OCI-LY3 (cell line): ENCODE data around the gene DNM3.

Experiments
- EZH2phosphoT487 ChIP-seq: fragments of 200-600 bp; shearing (Covaris generic); IDR thresholded peaks from 2 replicates; pipeline ENCODE4 v1.6.1; 2018; ENCODE audit warnings: antibody characterized with exemption, mixed run types, low read depth
- TF ChIP-seq, protein P1 (sequence below): fragments of 200-600, 300-600 bp; sonication (generic); IDR thresholded peaks from 2 replicates; pipeline ENCODE4 v1.5.1; 2014; ENCODE audit warnings: antibody characterized with exemption, low read length, low read depth

DNA sequence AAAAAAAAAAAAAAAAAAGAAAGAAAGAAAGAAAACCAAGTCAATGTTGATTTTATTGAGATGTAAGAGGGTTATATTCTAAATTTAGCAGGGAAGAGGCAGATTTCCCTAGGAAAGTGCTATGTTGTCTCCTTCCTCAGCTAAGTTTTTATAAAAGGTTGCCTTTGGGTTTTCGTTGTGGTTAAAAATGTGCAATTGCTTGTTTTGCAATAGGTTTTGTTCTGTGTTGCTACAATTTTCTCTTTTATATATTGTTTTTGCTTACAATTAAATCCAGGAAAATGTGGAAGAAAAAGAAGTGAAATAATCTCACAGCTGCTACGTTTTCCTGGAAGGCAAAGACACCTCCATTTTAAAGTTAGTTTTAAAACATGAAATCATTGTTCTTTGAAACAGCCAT is 442.5 kb downstream of the DNM3 start:
- TF ChIP-seq, protein P1, sequence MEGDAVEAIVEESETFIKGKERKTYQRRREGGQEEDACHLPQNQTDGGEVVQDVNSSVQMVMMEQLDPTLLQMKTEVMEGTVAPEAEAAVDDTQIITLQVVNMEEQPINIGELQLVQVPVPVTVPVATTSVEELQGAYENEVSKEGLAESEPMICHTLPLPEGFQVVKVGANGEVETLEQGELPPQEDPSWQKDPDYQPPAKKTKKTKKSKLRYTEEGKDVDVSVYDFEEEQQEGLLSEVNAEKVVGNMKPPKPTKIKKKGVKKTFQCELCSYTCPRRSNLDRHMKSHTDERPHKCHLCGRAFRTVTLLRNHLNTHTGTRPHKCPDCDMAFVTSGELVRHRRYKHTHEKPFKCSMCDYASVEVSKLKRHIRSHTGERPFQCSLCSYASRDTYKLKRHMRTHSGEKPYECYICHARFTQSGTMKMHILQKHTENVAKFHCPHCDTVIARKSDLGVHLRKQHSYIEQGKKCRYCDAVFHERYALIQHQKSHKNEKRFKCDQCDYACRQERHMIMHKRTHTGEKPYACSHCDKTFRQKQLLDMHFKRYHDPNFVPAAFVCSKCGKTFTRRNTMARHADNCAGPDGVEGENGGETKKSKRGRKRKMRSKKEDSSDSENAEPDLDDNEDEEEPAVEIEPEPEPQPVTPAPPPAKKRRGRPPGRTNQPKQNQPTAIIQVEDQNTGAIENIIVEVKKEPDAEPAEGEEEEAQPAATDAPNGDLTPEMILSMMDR: no peak
- TF ChIP-seq EZH2phosphoT487: no peak
